Measurements from ENCODE around the gene RSPH1.

Gene RSPH1

GRCh38 chr21:42456457-42456856 is 39.6 kb downstream of the RSPH1 start:
- in situ Hi-C loops (cut with MboI; ENCODE audit: low sequenced_read_pairs, unreplicated experiment), result no loop called here
- TF ChIP-seq CTCF (IDR thresholded peaks at IDR 0.05; ENCODE audit: borderline replicate concordance, control extremely low read depth, extremely low read depth, insufficient read depth, missing control alignments), result no peak
- no peak for DNase-seq (ENCODE audit: low spot score)

GRCh38 chr21:42455754-42456440 is 40.1 kb downstream of the RSPH1 start:
- no peak for TF ChIP-seq CTCF (IDR thresholded peaks at IDR 0.05; ENCODE audit: borderline replicate concordance, control extremely low read depth, extremely low read depth, insufficient read depth, missing control alignments)
- in situ Hi-C loops (cut with MboI; ENCODE audit: low sequenced_read_pairs, unreplicated experiment), result no loop called here
- DNase-seq (ENCODE audit: low spot score), result no peak

- in situ Hi-C loops (cut with MboI; ENCODE audit: low sequenced_read_pairs, unreplicated experiment), result no loop called here
- no peak for TF ChIP-seq CTCF (IDR thresholded peaks at IDR 0.05; ENCODE audit: borderline replicate concordance, control extremely low read depth, extremely low read depth, insufficient read depth, missing control alignments)
- no peak for DNase-seq (ENCODE audit: low spot score)
These were observed 40.8 kb downstream of the RSPH1 start for GRCh38 chr21:42455196-42455595.

- in situ Hi-C loops (cut with MboI; ENCODE audit: low sequenced_read_pairs, unreplicated experiment), result no loop called here
- no peak for TF ChIP-seq CTCF (IDR thresholded peaks at IDR 0.05; ENCODE audit: borderline replicate concordance, control extremely low read depth, extremely low read depth, insufficient read depth, missing control alignments)
- DNase-seq (ENCODE audit: low spot score), result no peak
These were observed 41.2 kb downstream of the RSPH1 start for GRCh38 chr21:42454786-42455185.

GRCh38 chr21:42453986-42454570 is 41.9 kb downstream of the RSPH1 start:
- in situ Hi-C loops (cut with MboI; ENCODE audit: low sequenced_read_pairs, unreplicated experiment), result no loop called here
- no peak for DNase-seq (ENCODE audit: low spot score)
- no peak for TF ChIP-seq CTCF (IDR thresholded peaks at IDR 0.05; ENCODE audit: borderline replicate concordance, control extremely low read depth, extremely low read depth, insufficient read depth, missing control alignments)

- in situ Hi-C loops (cut with MboI; ENCODE audit: low sequenced_read_pairs, unreplicated experiment), result no loop called here
- no peak for DNase-seq (ENCODE audit: low spot score)
- no peak for TF ChIP-seq CTCF (IDR thresholded peaks at IDR 0.05; ENCODE audit: borderline replicate concordance, control extremely low read depth, extremely low read depth, insufficient read depth, missing control alignments)
These were observed 42.6 kb downstream of the RSPH1 start for GRCh38 chr21:42453224-42453985.

Data from GM13976 (cell line).